LNCAP (cell line): ENCODE measurements around the gene ADCY9.

Source experiments
- CTCF ChIP-seq: fragments of 450-650 bp; IDR thresholded peaks from 2 replicates; pipeline ENCODE4 v1.5.1; 2017; ENCODE audit warnings: mild to moderate bottlenecking

Gene ADCY9

GRCh38 chr16:4109250-4109736 lies 6.9 kb downstream of the ADCY9 start:
- TF ChIP-seq CTCF: no peak

- TF ChIP-seq CTCF: no peak
These were observed 9.7 kb downstream of the ADCY9 start for GRCh38 chr16:4106516-4106915.

GRCh38 chr16:4105848-4106247 lies 10.4 kb downstream of the ADCY9 start:
- no peak for TF ChIP-seq CTCF

- TF ChIP-seq CTCF: no peak
These were observed 12.5 kb downstream of the ADCY9 start for GRCh38 chr16:4103745-4104144.

GRCh38 chr16:4101421-4102219 lies 14.6 kb downstream of the ADCY9 start:
- TF ChIP-seq CTCF: no peak

- TF ChIP-seq CTCF: no peak
These were observed 17.7 kb downstream of the ADCY9 start for GRCh38 chr16:4098501-4098900.

GRCh38 chr16:4097826-4098240 lies 18.4 kb downstream of the ADCY9 start:
- no peak for TF ChIP-seq CTCF

- no peak for TF ChIP-seq CTCF
These were observed 19.7 kb downstream of the ADCY9 start for GRCh38 chr16:4096509-4096908.
